Lung (tissue), 16 donors: Measurements from ENCODE around the gene MMP13. TPM values are rescaled to one million over a fixed set of nuclear protein-coding genes. Genes with fewer than 3 reads are reported as not detected.
"Not testable (repeated sequence)": the region's sequence is repeated elsewhere in the genome, so short reads cannot be mapped to it uniquely, and the experiment has no call there.

Experiments used
- ATAC-seq: fragments of 200-7000 bp; cut with Tn5 transposase; one replicate; pipeline ENCODE4 v1.9.1; 2020; ENCODE audit warnings: moderate number of reproducible peaks; ENCODE audit not compliant: insufficient read depth, low FRiP score
- DNase-seq, 3 donors: peaks; one replicate each; pipeline ENCODE4 v3.0.0-alpha.2; 2013 to 2017
- H3K27ac ChIP-seq, 2 donors: one replicate each; pipeline ENCODE4 v1.5.1; 2013; ENCODE audit warnings: mild to moderate bottlenecking in 2 of 2, moderate library complexity in 2 of 2, control low read depth in 1 of 2, inconsistent platforms in 1 of 2, low read depth in 1 of 2, low read length in 1 of 2
- H3K27me3 ChIP-seq, 3 donors: one replicate each; pipeline ENCODE4 v1.5.1; 2013; ENCODE audit warnings: low read length in 2 of 3; ENCODE audit not compliant: control insufficient read depth in 3 of 3, insufficient read depth in 3 of 3
- H3K36me3 ChIP-seq, 4 donors: one replicate each; pipeline ENCODE4 v1.5.1; 2013; ENCODE audit warnings: low read length in 4 of 4, mild to moderate bottlenecking in 1 of 4, moderate library complexity in 1 of 4; ENCODE audit not compliant: control insufficient read depth in 4 of 4, insufficient read depth in 4 of 4
- H3K4me1 ChIP-seq, 5 donors: one replicate each; pipeline ENCODE4 v1.5.1; 2013; ENCODE audit warnings: low read length in 5 of 5, mild to moderate bottlenecking in 2 of 5, moderate library complexity in 1 of 5; ENCODE audit not compliant: control insufficient read depth in 5 of 5, insufficient read depth in 5 of 5
- H3K4me3 ChIP-seq: one replicate; pipeline ENCODE4 v1.5.1; 2013; ENCODE audit warnings: mild to moderate bottlenecking, control low read depth, moderate library complexity
- H3K9ac ChIP-seq, 2 donors: one replicate each; pipeline ENCODE4 v1.5.1; 2013; ENCODE audit warnings: low read length in 2 of 2, control low read depth in 1 of 2; ENCODE audit not compliant: insufficient read depth in 1 of 2
- H3K9me3 ChIP-seq, 4 donors: one replicate each; pipeline ENCODE4 v1.5.1; 2013; ENCODE audit warnings: low read length in 3 of 4, mild to moderate bottlenecking in 1 of 4, moderate library complexity in 1 of 4; ENCODE audit not compliant: control insufficient read depth in 4 of 4, insufficient read depth in 3 of 4
- WGBS, 2 donors: extraction: QIAGEN DNeasy Blood & Tissue Kit; methylation state at CpG; one replicate each; pipeline ENCODE4 v1.1.7; 2013; 5-methylcytosine and 5-hydroxymethylcytosine counted together
- long read RNA-seq, 5 donors: transcript quantifications; one replicate each; lab custom pipeline, GENCODE V29; 2026
- polyA plus RNA-seq, 2 donors: library from polyadenylated mRNA; stranded (reverse); fragments of 200-250 nt; gene quantifications; one replicate each; pipeline ENCODE4 v1.2.1, GENCODE V29; 2013
- total RNA-seq, 2 donors: library from RNA; depleted of rRNA in 1 of 2; stranded (reverse); fragments of >200 nt in 1 of 2; gene quantifications; one replicate each; pipeline ENCODE4 v1.2.1, GENCODE V29; 2014 to 2021
- TF ChIP-seq, protein P1 (sequence below): IDR thresholded peaks from 2 replicates; pipeline ENCODE4 v1.5.1; 2012; ENCODE audit warnings: mild to moderate bottlenecking; ENCODE audit errors: control extremely low read depth, extremely low read depth
- donor health status: control.
- donor health status: control.
- donor health status: Bipolar disorder and iron deficiency.
- donor health status: healthy.
- donor health status: DM: yes; HTN: yes; CAD: no.

Gene MMP13
- total RNA-seq, result under 1 TPM in 1 of 2 donors, not detected in 1; 0.09 TPM
- polyA plus RNA-seq, result under 1 TPM; 0.08 to 0.84 TPM
- long read RNA-seq, donor 1, result 0 reads
- long read RNA-seq, donor 2, result 0 reads
- long read RNA-seq, donor 3, result 0 reads
- long read RNA-seq, donor 4, result 0 reads
- long read RNA-seq, donor 5, result 0 reads

DNA sequence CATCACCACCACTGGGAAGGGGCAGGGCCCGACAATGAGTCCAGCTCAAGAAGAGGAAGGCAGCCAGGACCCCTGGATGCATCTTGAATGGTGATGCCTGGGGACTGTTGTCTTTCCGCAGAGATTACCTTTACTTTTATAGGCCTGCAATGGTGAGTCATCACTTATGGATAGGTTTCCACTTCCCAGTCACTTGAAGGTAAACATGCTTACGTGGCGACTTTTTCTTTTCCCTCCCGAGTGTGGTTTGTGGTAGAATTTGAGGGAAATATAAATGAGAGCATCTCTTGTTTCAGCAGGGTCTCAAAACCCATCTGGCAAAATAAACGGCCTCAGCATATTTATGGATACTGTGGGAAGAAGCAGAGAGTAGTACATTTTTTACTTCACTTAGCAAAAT, at the start of gene MMP13:
TSS of gene MMP13 (minus strand) at position 109 of the 400 bp plus-strand sequence. CDS start at position 82, 27 bp downstream.
- H3K36me3 ChIP-seq, result no peaks in the 10 kb centered on the region
- no peak within 1 kb of the TSS for H3K4me3 ChIP-seq
- H3K9me3 ChIP-seq, result no peaks in the 10 kb centered on the region
- TF ChIP-seq, protein P1, sequence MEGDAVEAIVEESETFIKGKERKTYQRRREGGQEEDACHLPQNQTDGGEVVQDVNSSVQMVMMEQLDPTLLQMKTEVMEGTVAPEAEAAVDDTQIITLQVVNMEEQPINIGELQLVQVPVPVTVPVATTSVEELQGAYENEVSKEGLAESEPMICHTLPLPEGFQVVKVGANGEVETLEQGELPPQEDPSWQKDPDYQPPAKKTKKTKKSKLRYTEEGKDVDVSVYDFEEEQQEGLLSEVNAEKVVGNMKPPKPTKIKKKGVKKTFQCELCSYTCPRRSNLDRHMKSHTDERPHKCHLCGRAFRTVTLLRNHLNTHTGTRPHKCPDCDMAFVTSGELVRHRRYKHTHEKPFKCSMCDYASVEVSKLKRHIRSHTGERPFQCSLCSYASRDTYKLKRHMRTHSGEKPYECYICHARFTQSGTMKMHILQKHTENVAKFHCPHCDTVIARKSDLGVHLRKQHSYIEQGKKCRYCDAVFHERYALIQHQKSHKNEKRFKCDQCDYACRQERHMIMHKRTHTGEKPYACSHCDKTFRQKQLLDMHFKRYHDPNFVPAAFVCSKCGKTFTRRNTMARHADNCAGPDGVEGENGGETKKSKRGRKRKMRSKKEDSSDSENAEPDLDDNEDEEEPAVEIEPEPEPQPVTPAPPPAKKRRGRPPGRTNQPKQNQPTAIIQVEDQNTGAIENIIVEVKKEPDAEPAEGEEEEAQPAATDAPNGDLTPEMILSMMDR, result no peak
- no peaks in the 10 kb centered on the region for H3K27me3 ChIP-seq
- 90 to 91% methylated on average over 6 of the region's 6 CpGs for WGBS, 2 donors
- H3K27ac ChIP-seq, result no peak within 1 kb of the TSS
- no peaks in the 10 kb centered on the region for H3K4me1 ChIP-seq
- no peak within 1 kb of the TSS for H3K9ac ChIP-seq
- ATAC-seq, result no peak
- no peak for DNase-seq

- not testable (repeated sequence) for H3K9ac ChIP-seq, H3K27me3 ChIP-seq, DNase-seq, H3K9me3 ChIP-seq, H3K4me3 ChIP-seq, H3K36me3 ChIP-seq, H3K4me1 ChIP-seq, ATAC-seq, H3K27ac ChIP-seq
- 90 to 93% methylated on average over 5 of the region's 5 CpGs for WGBS, 2 donors
Measured at GRCh38 chr11:103004234-103004633, 48.7 kb upstream of the MMP13 start.

DNA sequence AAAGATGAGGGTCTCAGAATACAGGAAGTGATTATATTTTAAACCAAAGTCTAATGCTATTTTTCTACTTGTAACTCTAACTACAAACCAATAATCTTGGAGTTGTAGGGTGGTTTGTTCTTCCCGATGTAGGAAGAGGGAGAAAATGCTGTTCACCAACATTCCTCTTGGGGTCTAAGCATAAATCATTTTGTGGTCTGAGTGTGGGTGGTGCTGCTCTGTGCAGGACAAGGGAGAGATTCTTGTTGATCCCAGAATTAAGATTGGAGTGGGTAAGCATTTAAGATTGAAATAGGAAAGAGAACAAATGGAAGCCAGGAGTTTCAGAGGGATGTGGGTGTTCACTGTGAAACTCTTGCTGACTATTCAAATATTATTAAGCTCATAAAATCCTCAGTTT, 38.6 kb upstream of the MMP13 start:
- Histone ChIP-seq H3K9ac (no peak overlapping the region), H3K27ac (no peak overlapping the region), H3K36me3 (no peaks in the 10 kb centered on the region), H3K9me3 (no peaks in the 10 kb centered on the region), H3K4me1 (no peaks in the 10 kb centered on the region), H3K27me3 (no peaks in the 10 kb centered on the region), H3K4me3 (no peak overlapping the region)
- TF ChIP-seq, protein P1, result no peak
- ATAC-seq (no peak), DNase-seq (no peak)
- WGBS, 2 donors, result 63 to 71% methylated on average over 1 of the region's 1 CpG

GRCh38 chr11:102991776-102992175, 36.2 kb upstream of the MMP13 start:
- H3K4me1 ChIP-seq, result no peaks in the 10 kb centered on the region
- no peak overlapping the region for H3K4me3 ChIP-seq
- DNase-seq (no peak), ATAC-seq (no peak)
- H3K27me3 ChIP-seq, result no peaks in the 10 kb centered on the region
- no peak overlapping the region for H3K9ac ChIP-seq
- H3K36me3 ChIP-seq, result no peaks in the 10 kb centered on the region
- no peak overlapping the region for H3K27ac ChIP-seq
- WGBS, 2 donors, result 69 to 90% methylated on average over 3 of the region's 3 CpGs
- TF ChIP-seq, protein P1, result no peak
- H3K9me3 ChIP-seq, result no peaks in the 10 kb centered on the region
